NOMO-1 treated with dmso at 0.1 percent for 144 hours (cell line): Measurements from ENCODE around the gene PPHLN1.
A peak's percentile ranks its signal among the peaks of the same experiment; 100 is the strongest.

ENCODE experiments used
- DNase-seq: peaks from one replicate; lab custom pipeline; 2025; ENCODE audit not compliant: unreplicated experiment; lab: John Stamatoyannopoulos, UW

Gene PPHLN1, protein sequence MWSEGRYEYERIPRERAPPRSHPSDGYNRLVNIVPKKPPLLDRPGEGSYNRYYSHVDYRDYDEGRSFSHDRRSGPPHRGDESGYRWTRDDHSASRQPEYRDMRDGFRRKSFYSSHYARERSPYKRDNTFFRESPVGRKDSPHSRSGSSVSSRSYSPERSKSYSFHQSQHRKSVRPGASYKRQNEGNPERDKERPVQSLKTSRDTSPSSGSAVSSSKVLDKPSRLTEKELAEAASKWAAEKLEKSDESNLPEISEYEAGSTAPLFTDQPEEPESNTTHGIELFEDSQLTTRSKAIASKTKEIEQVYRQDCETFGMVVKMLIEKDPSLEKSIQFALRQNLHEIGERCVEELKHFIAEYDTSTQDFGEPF

DNA sequence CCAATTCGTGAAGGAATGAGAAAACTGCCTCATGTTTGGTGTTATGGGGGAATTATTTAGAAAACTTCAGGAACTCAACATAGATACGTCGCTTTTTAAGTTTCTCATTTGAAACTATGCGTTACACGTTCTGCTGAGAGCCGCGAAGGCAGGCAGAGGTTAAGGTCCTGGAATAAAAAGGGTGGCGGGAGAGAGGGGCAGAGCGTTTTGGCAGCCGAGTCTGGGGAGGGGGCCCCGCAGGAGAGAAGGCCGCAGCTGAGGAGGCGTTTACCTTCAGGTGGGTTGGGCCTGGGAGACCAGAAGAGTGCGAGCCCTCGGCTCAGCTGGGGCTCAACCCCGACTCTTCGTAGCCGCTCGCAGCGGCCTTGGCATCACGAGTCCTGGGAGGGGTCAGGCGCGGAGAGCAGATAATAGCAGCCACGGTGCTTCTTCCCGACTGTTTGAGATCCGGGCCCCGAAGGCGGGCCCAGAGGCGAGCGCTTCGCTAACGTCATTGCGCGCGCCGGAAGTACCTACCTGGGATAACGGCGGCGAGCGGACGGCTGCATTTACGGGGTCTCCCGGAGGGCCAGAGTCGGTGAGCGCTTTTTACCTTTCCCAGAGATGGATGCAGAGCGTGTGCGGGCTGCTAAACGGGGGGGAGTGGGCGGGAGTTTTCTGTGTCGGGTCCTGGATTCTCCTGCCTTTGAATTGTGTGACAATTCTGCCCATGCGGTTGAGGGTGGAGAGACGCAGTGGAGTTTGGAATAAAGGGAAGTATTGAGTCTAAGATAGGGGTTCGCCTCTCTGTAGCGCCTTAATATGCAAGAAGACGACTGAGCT lies at the start of gene PPHLN1, which contains the start of gene ZCRB1:
Gene PPHLN1, plus strand, starts transcription at position 515 of the 822 bp plus-strand sequence. CDS start 9,736 bp downstream, outside the sequence.
Gene ZCRB1, minus strand, starts transcription at position 442 of the 822 bp plus-strand sequence. CDS start 1,992 bp downstream, outside the sequence.
- DNase-seq, result peak; percentile 79

DNA sequence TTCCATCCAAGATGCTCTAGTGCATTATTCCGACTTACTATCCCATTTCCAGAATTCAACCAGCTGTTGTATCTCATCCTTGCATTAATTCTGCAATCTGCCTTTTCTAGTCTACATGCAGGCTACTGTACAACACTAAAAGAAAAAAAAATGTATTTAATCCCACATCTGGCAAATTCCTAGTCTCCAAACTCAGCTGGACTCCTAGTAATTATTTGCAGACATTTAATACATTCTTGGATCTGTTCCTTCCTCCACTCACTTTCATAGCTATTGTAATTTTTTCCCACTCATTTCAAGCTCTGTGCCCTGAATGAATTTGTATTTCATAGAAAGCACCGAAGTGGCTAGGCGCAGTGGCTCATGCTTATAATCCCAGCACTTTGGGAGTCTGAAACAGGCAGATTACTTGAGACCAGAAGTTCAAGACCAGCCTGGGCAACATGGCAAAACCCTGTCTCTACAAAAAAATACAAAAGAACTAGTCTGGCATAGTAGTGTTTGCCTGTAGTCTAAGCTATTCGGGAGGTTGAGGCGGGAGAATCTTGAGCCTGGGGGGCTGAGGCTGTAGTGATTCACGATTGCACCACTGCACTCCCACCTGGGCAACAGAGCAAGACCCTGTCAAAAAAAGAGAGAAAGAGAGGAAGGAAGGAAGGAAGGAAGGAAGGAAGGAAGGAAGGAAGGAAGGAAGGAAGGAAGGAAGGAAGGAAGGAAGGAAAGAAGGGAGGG lies 48.4 kb upstream of the PPHLN1 start:
- no peak for DNase-seq

DNA sequence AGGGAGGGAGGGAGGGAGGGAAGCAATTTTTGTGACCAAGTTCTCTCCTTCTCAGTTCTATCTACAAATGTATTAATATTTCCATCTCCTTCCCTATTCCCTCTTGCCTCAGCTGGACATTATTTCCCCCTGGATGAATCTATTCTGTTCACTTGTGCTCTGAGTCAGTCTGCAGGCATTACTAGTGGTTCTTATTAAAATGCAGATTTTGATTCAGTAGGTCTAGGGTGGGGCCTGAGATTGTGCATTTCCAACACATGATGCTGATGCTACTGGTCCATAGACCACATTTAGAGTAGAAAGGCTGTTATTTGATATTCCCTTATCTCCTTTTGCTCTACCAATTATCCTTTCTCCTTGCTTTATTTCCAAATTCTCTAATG lies 47.8 kb upstream of the PPHLN1 start:
- DNase-seq, result no peak

DNA sequence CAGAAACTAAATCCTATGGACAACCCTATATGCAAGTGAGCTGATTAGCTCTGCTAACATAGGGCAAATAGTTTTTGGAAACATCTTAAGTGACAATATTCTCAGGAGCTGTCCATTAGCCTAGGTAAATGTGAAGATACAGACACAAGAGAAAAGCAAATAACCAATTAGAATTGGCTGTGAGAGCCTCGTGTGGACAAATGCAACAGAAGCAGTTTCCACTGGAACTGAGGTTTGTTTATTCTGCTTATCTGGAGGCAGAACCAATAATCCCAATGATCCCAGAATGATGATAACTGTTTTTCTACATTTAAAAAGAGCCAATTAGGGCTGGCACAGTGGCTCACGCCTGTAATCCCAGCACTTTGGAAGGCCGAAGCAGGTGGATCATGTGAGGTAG lies 44.7 kb upstream of the PPHLN1 start:
- DNase-seq, result no peak

DNA sequence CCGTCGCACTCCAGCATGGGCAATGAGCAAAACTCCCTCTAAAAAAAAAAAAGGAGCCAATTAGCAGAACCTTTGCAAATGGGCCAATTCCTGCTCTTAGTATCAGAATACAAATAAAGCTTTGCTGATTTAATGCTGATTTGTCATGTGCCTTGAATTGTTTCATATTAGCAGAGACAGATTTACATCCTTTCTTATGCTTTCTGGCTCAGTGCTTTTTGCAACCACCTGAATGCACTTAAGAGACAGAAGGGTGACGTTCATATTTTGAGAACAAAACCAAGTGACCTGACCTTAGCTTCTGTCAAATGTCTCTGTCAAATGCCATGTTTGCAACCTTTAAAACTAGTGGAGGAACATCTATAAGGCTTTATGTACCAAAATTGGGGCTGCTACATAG lies 44.1 kb upstream of the PPHLN1 start:
- DNase-seq, result no peak

DNA sequence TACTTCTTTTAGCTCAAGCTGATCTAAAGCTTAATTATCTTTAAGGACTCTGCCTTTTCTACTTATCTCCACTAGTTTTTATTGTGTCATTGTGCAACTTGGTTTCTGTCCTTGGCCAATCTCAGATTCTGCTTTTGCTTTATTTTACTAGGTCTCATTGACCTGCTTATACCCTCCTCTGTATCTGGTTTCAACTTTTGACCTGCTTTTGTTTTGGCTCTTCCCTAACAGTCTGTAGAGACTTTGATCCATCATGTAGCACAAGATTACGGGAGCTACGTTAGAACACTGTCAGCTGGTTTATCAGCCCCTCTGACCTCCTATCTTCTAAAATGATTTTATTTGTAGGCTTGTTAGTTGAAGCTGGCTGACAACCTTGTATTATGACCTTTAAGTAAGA lies 43.7 kb upstream of the PPHLN1 start:
- no peak for DNase-seq

DNA sequence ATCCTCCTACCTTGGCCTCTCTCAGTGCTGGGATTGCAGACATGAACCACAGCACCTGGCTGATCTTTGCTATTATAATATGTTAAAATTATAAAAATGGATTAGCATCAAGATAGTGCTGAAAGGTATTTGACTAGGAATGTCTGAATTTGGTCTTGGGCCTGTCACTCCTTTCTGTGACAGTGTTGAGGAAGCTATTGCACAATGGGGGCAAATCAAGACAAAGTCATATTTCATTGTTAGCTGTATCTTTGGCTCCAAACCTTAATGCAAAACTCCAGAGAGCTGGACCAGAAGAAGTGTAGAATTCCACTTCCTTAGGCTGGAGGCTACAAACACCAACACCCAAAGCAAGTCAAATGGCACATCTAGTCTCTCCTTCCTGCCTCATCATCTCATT lies 42.2 kb upstream of the PPHLN1 start:
- peak; percentile 20 for DNase-seq

DNA sequence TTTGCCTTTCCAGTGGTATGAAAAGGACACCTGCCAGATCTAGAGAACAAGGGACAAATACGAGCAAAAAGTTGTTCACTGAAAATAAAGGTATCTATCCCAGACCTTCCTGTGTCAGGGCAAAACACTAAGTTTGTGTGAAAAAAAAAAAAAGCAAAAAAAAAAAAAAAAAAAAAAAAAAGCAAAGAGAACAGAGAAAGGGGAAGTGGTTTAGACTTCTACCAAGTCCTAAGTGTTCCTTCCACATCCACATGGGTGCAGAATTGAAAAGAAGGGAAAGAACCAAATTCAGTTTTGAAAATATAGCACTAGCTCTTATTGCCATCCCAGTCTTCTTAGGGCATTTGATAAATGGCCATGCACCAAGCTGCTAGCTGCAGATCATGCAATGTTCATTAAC lies 41.8 kb upstream of the PPHLN1 start:
- DNase-seq, result no peak

DNA sequence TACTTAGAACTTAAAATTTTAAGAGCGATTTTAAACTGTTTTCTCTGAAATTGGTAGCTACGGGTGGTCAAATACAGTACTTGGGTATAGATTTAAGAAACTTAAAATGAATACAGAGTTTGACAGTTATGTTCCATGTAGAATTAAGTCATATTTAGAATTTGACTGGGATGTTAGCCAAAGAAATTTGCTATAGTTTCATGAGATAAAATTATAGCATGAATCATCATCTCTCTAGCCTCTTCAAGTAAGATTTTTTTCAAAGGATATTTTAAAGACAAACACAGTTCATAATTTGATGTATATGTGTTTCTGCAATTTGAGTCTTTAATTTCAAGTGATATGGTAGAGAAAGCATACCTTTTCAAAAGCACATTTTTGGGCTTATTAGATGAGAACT lies 41.1 kb upstream of the PPHLN1 start:
- no peak for DNase-seq

DNA sequence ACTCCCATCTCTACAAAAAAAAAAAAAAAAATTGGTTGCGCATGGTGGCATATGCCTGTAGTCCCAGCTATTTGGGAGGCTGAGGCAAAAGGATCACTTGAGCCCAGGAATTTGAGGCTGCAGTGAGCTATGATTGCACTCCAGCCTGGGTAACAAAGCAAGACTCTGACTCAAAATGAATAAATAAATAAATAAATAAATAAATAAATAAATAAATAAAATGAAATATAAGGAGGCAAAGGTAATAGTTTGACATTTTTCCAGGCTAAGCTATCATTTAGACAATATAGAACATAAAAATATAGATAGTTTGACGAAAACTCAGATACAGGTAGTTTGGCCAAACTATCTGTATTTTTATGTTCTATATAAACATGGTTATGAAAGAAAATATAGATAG lies 40.5 kb upstream of the PPHLN1 start:
- no peak for DNase-seq

DNA sequence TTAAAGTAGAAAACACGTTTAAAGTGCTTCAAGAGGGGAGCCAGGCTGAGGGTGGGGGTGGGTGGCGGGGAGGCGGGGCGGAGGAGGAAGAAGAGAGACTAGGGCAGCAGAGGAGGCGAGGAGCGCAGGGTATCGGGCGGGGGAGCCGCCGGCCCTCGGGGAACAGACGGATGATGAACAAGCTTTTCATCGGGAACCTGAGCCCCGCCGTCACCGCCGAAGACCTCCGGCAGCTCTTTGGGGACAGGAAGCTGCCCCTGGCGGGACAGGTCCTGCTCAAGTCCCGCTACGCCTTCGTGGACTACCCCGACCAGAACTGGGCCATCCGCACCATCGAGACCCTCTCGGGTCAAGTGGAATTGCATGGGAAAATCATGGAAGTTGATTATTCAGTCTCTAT lies 39.2 kb upstream of the PPHLN1 start:
- no peak for DNase-seq

DNA sequence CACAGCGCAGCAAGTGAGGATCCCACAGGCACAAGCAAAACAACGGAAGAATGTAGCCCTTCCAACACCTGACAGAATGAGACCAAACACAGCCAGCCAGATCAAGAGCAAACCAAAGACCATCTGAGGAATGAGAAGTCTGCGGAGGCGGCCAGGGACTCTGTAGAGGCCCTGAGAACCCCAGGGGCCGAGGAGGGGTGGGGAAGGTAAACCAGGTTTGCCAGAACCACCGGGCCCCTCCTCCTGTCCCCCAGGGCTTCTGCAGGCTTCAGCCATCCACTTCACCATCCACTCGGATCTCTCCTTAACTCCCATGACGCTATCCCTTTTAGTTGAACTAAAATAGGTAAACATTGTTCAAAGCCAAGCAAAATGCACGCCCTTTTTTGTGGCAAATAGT lies 37.4 kb upstream of the PPHLN1 start:
- no peak for DNase-seq

DNA sequence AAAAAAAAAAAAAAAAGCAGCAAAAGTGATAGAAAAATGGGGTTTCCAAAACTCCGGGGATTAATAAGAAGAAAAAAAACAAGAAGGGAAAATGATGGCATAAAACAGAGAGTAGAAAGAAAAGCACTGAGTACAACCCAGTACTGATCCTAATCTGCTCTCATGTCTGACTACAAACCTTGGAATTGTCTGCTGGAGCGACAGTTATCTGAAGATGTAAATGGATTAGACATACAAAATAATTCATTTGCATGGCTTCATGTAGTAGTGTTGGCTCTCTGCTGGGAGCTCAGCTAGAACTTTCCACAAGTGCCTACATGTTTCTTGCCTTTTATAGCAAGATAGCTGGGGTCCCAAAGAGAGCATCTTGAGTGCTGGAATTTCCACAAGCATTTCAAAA lies 34.3 kb upstream of the PPHLN1 start:
- no peak for DNase-seq

DNA sequence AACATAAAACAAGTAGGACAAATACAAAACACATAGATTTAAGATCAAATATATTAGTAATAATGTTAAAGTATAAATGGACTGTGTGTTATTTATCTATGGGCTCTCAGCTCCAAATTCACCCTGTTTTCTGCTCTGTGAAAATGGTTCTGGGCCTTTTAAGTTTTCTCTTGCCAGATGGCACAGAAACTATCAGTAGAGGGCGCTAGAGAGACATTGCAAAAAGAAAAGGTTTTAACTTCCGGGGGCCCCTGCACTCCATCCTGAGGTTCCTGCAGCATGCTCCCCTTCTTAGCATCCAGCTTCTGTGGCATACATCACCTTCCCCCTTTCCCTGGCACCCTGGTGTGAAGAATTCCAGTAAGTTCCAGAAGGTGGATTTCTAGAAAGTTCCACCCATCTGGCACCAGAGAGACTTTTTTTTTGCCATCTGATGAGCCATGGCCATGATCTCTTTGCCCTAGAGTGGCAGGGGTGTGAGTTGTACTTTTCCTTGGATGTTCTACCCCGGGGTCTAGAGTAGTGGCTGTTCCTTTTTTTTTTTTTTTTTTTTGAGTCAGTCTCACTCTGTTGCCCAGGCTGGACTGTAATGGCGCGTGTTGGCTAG lies 29.4 kb upstream of the PPHLN1 start:
- no peak for DNase-seq

DNA sequence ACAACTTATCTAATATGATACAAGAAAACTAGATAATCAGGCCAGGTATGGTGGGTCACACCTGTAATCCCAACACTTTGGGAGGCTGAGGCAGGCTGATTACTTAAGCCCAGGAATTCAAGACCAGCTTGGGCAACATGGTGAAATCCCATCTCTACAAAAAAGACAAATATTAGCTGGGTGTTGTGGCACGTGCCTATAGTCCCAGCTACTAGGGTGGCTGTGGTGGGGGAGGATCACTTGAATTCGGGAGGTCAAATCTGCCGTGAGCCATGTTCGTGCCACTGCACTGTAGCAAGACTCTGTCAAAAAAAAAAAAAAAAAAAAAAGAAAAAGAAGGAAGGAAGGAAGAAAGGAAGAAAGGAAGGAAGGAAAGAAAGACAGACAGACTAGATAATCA lies 27.1 kb upstream of the PPHLN1 start:
- DNase-seq, result no peak

DNA sequence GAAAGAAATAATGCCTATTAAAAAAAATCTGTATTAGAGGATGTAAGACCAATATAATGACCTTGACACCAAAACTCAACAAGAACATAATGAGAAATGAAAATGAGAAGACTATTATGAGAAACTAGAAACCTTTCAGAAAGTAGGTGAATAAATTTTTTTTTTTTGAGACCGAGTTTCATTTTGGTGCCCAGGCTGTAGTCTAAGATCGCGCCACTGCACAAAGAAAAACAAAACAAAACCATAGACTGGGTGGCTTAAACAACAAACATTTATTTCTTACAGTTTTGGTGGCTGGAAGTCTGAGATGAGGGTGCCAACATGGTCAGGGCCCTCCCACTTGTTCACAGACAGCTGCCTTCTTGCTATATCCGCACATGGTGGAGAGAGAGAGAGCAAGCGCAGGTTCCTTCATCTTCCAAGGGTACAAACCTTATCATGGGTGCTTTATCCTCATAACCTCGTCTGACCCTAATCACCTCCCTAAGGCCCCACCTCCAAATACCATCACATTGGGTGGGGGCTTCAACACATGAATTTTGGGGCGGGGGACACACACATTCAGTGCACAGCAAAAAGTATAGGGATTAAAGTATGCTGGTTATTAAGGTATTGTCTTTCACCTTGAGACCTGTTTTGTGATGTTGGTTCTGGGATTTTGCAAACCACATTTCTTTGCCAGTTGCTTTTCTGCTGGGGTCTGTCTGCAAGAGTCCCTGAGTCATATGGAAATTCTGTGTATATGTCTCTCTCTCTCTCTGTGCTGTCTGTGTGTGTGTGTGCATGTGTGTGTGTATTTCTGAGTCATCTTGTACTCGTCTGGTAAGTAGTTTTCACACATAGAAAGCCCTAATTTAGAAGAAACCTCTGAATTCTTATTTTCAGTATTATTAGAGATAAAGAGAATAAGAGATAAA lies 26.3 kb upstream of the PPHLN1 start:
- no peak for DNase-seq

DNA sequence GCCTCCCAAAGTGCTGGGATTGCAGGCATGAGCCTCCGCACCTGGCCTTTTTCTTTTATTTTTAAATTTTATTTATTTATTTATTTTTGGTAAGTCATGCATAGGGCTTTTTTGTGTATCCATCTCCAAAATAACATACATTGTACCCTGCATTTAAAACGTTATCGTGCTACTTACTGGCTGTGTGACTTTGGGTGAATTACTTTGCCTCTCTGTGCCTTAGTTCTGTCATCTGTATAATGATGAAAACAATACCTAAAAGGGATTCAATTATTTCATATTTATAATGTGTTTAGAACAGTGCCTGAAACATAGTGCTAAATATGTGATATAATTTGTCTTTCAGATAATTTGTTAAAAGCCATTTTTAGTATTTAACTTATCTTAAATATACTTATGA lies 19.7 kb upstream of the PPHLN1 start:
- no peak for DNase-seq

DNA sequence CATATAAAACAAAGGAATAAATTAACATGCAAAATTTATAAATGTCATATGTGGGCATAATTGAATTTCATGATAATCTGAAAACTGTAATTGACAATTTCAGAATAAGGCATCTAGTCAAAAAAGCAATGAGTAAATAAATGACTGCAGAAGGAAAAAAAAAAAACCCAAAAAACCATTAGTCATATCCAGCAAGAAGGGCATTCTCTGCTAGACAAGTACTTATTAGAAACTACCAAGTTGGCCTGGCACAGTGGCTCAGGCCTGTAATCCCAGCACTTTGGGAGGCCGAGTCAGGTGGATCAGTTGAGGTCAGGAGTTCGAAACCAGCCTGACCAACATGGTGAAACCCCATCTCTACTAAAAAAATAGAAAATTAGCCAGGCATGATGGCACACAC lies 17.6 kb upstream of the PPHLN1 start:
- DNase-seq, result no peak

DNA sequence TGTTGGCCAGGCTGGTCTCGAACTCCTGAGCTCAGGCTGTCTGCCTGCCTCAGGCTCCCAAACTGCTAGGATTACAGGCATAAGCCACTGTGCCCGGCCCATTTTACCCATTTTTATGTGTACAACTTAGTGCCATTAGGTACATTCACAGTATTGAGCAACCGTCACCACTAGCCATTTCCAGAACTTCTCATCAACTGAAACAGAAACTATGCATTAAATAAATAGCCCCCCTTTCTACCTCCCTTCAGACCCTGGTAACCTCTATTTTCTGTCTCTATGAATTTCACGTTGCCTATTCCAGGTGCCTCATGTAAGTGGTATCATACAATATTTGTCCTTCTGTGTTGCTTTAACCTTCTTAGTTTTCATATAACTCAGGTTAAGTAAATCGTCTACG lies 16.0 kb upstream of the PPHLN1 start:
- DNase-seq, result no peak

DNA sequence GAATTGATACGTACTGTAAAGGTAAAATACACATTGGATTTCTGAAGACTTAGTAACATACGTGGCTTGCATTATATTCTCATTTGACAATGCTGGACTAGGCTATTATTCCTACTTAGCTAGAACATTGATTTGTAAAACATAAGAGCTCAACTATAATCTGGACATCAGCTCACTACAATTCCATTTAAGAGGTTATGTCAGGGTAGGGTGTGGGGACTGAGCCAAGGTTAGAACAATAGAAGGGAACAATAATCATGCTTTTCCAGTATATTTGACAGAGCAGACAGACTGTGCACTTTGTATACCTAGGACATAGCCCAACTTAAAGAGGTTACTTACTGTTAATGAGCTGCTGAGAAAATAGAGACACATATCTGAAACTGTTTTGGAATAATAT lies 10.9 kb upstream of the PPHLN1 start:
- DNase-seq, result no peak
